Skeletal muscle satellite cell (primary cell): ENCODE measurements around the gene SUDS3. TPM values are rescaled to one million over a fixed set of nuclear protein-coding genes. Genes with fewer than 3 reads are reported as not detected.

Experiments
- H3K27me3 ChIP-seq: 2 replicates; pipeline ENCODE4 v1.7.0; 2013; ENCODE audit warnings: low read length; ENCODE audit not compliant: control insufficient read depth, insufficient read depth
- H3K36me3 ChIP-seq: 2 replicates; pipeline ENCODE4 v1.7.0; 2013; ENCODE audit warnings: mild to moderate bottlenecking, control low read depth, low read length; ENCODE audit not compliant: insufficient read depth
- H3K4me1 ChIP-seq: 2 replicates; pipeline ENCODE4 v1.7.0; 2013; ENCODE audit warnings: low read length; ENCODE audit not compliant: control insufficient read depth, insufficient read depth
- H3K4me2 ChIP-seq: 2 replicates; pipeline ENCODE4 v1.7.0; 2013; ENCODE audit warnings: mild to moderate bottlenecking, low read length
- H3K4me3 ChIP-seq: 2 replicates; pipeline ENCODE4 v1.7.0; 2013; ENCODE audit warnings: low read length
- H3K9ac ChIP-seq: 2 replicates; pipeline ENCODE4 v1.7.0; 2013; ENCODE audit warnings: mild to moderate bottlenecking, low read depth, low read length, moderate library complexity
- H3K9me3 ChIP-seq: replicated peaks from 2 replicates; pipeline ENCODE4 v1.7.0; 2013; ENCODE audit warnings: mild to moderate bottlenecking, control low read depth, low read length
- total RNA-seq: library from RNA; depleted of rRNA; stranded (reverse); fragments of >200 nt; gene quantifications from 2 replicates; pipeline ENCODE4 v1.2.3, GENCODE V29; 2012; rRNA removed

The SUDS3 gene, protein sequence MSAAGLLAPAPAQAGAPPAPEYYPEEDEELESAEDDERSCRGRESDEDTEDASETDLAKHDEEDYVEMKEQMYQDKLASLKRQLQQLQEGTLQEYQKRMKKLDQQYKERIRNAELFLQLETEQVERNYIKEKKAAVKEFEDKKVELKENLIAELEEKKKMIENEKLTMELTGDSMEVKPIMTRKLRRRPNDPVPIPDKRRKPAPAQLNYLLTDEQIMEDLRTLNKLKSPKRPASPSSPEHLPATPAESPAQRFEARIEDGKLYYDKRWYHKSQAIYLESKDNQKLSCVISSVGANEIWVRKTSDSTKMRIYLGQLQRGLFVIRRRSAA
- 18.8 and 19.0 TPM in 2 replicates for total RNA-seq

DNA sequence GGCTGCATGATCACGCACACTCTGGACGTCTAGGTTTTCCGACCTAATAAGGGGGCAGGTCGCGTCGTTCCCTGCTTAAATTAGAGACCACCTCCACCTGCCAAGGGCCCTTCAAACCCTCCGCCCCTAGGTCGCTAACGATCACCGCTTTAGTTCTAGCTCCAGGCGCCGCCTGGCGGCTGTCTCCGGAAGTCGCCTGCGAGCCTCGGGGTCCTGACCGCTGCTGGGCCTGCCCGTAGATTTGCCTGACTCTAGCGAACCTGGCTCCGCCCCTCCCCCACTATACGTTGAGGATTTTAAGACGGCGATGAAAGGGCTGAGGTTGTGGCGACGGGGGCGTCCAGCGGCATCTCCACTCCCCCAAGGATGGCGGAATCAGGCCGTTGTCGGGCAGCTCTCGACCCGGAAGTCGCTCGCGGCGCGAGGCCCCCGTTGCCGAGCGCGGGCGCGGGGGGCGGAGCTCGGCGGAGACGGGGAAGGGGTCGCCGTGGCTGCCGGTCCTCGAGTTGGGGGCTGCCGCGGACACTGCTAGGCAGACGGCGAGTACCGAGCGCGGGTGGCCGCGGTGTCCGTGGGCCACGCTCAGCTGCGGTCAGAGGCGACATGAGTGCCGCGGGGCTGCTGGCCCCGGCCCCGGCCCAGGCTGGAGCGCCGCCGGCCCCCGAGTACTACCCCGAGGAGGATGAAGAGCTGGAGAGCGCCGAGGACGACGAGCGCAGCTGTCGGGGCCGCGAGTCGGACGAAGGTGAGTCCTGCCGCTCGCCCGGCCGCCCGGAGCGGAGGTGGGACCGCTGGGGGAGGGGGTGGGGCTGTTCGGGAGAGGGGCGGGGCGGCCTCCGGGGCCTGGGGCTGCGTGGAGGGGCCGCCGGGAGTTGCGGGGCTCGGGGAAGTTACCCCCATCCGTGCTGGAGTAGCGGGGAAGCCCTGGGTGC, at the start of gene SUDS3:
Gene SUDS3 (plus strand): TSS at position 467 of the 932 bp plus-strand sequence. CDS start 137 bp downstream, at position 604.
- Histone ChIP-seq H3K27me3 (no peaks in the 10 kb centered on the region), H3K4me3 (peak within 1 kb of the TSS; percentile 83), H3K9ac (peak within 1 kb of the TSS; percentile 87), H3K9me3 (no peaks in the 10 kb centered on the region), H3K36me3 (peaks cover 15% of the 10 kb centered on the region), H3K4me2 (peak within 1 kb of the TSS; percentile 82), H3K4me1 (peaks cover 17% of the 10 kb centered on the region)

DNA sequence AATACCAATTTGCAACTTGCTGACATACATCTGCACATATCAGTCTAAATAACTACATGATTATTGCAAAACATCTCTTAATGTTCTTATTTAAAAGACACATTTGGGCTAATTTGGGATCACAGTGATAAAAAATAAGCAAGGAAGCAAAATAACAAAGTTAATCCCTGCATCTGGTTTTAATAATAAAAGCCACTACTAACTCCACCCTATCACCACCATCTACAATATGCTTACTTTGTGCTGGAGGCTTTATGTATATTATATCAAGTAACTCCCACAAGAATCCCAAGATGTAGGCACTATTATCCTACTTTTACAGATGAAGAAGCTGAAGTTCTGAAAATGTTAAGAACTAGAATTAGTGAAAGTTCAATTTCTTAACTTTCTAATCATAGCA, 49.4 kb upstream of the SUDS3 start:
- no peak overlapping the region for H3K4me3 ChIP-seq
- peaks cover 22% of the 10 kb centered on the region for H3K4me1 ChIP-seq
- no peak overlapping the region for H3K4me2 ChIP-seq
- H3K9me3 ChIP-seq = no peaks in the 10 kb centered on the region
- H3K27me3 ChIP-seq = no peaks in the 10 kb centered on the region
- H3K36me3 ChIP-seq = no peaks in the 10 kb centered on the region
- no peak overlapping the region for H3K9ac ChIP-seq

DNA sequence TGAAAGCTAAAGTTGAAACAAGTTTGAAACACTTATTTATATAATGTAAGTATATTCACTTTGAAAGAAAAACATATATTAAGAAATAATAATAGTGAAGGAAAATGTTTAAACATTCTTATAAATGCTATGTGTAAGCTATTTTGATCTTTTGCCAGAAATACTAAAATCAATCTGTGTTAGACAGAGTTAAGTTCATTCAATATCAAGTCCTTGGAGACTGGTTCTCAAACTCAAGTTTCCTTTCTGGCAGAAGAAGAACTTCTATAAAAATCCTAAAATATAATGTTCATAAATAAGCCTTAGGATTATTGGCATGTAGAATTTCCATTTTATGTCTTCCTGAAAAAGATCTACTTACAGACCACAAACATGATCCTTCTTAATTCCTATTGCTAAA, 49.0 kb upstream of the SUDS3 start:
- Histone ChIP-seq H3K9me3 (no peaks in the 10 kb centered on the region), H3K36me3 (no peaks in the 10 kb centered on the region), H3K4me2 (no peak overlapping the region), H3K4me3 (no peak overlapping the region), H3K4me1 (peaks cover 22% of the 10 kb centered on the region), H3K27me3 (no peaks in the 10 kb centered on the region), H3K9ac (no peak overlapping the region)

DNA sequence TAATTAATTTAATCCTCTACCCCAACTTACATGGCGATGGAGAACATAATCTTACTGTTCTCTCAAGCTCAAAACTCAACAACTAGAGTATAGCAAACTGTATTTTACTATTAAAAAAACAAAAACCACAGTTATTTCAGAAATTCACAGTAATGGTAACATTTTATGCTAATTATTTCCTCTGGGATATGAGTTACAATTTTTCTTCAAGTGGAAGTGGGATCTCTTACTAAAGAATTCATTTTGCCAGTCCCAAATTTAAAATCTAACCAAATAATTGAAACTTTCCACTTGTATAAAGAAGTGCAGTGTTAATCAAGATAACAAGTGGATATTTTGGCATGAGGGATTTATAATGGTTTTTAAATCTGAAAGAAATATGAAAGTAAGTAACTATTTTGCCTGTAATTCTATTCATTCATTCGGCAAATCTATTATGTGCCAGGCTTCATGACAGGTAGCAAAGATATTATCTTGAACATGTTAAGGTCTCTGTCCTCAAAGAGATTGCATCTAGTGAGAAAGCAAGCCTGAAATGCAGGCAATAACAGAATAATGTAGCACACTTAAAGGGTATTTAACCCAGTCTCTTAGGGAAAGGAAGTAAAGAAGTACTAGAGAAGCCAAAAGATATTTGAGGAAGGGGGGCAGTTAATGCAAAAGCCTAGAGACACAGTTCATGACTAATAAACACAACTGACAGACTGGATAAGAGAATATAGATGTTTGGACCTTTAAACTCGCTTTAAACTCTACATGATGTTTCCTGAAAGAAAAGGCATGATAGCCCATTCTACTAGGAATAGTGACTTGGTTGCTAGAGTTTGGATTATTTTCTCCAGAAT, 47.6 kb upstream of the SUDS3 start:
- Histone ChIP-seq H3K27me3 (no peaks in the 10 kb centered on the region), H3K4me1 (peaks cover 20% of the 10 kb centered on the region), H3K4me3 (no peak overlapping the region), H3K36me3 (no peaks in the 10 kb centered on the region), H3K4me2 (no peak overlapping the region), H3K9me3 (no peaks in the 10 kb centered on the region), H3K9ac (no peak overlapping the region)

DNA sequence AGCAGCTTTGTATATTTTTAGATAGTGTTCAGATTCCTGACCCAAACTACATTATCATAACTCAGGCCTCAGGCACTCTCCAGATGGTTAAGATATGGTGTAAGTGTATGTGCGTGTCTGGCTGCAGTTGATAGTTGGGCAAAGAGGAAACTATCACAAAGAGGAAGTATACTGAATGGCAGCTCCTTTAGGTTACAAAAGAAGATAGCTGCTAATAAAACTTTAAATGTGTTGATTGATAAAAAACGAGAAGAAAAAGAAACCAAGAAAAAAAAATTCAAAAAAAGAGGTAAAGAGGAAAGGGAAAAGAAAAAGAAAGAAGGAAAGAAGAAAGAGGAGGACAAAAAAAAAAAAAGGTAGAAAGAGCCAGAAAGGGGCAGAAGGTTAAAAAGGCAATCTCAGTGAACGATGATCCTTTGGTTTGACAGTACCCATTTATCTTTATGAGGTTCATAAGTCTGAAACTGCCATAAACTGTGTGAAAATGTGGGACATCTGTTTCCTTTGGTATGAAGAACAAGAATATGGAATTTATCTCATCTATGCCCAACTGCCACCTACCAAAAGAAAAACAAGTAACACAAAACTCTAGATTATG, 45.8 kb upstream of the SUDS3 start:
- Histone ChIP-seq H3K4me3 (no peak overlapping the region), H3K27me3 (no peaks in the 10 kb centered on the region), H3K9me3 (no peaks in the 10 kb centered on the region), H3K4me2 (no peak overlapping the region), H3K36me3 (no peaks in the 10 kb centered on the region), H3K9ac (no peak overlapping the region), H3K4me1 (peaks cover 20% of the 10 kb centered on the region)

DNA sequence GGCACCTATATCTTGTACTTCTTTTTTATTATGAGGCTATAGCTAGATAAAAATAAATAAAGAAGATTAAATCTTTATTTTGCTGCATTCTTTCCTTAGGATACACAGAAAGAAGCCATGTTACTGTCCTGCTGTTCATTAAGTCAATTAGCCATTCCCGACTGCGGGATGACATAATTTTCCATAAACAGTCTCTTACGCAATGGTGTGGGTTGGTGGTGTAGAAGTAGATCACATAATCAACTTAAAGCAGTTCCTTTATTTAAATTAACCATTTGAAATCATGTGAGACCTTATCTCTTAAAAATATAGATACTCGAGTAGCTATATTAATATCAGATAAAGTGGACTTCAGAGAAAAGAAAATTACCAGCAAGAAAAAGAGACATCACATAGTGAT, 43.8 kb upstream of the SUDS3 start:
- Histone ChIP-seq H3K4me2 (no peak overlapping the region), H3K4me1 (peaks cover 20% of the 10 kb centered on the region), H3K36me3 (no peaks in the 10 kb centered on the region), H3K27me3 (no peaks in the 10 kb centered on the region), H3K4me3 (no peak overlapping the region), H3K9me3 (no peaks in the 10 kb centered on the region), H3K9ac (no peak overlapping the region)

DNA sequence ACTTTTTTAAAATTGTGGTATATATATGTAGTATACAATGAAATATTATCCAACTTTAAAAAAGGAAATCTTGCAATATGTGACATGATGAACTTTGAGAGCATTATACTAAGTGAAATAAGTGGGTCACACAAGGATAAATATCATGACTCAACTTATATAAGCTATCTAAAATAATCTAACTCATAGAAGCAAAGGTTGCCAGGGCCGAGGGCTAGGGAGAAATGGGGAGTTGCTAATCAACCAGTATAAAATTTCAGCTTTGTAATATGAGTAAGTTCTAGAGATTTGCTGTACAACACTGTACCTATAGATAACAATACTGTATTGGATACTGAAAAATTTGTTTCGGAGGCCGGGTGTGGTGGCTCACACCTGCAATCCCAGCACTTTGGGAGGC, 42.1 kb upstream of the SUDS3 start:
- H3K9ac ChIP-seq = no peak overlapping the region
- H3K27me3 ChIP-seq = no peaks in the 10 kb centered on the region
- H3K36me3 ChIP-seq = no peaks in the 10 kb centered on the region
- H3K4me2 ChIP-seq = no peak overlapping the region
- H3K4me3 ChIP-seq = no peak overlapping the region
- H3K4me1 ChIP-seq = peaks cover 10% of the 10 kb centered on the region
- no peaks in the 10 kb centered on the region for H3K9me3 ChIP-seq

DNA sequence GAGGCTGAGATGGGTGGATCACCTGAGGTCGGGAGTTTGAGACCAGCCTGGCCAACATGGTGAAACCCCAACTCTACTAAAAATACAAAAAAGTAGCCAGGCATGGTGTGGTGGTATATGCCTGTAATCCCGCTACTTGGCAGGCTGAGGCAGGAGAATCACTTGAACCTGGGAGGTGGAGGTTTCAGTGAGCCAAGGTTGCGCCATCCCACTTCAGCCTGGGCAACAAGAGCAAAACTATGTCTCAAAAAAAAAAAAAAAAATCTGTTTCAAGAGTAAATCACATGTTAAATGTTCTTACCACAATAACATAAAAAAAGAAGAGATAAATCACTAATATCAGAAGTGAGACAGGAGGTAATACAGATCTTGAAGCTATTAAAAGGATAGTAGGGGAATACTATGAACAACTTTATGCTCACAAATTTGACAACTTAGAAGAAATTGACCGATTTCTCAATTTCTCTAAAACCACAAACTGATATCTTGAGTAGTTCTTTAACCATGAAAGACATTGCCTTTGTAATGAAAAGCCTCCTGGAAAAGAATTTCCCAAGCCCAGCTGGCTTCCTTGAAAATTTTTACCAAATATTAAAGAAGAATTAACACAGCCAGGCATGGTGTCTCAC, 41.3 kb upstream of the SUDS3 start:
- Histone ChIP-seq H3K36me3 (no peaks in the 10 kb centered on the region), H3K4me3 (no peak overlapping the region), H3K4me2 (no peak overlapping the region), H3K9ac (no peak overlapping the region), H3K27me3 (no peaks in the 10 kb centered on the region), H3K4me1 (peaks cover 10% of the 10 kb centered on the region), H3K9me3 (no peaks in the 10 kb centered on the region)

DNA sequence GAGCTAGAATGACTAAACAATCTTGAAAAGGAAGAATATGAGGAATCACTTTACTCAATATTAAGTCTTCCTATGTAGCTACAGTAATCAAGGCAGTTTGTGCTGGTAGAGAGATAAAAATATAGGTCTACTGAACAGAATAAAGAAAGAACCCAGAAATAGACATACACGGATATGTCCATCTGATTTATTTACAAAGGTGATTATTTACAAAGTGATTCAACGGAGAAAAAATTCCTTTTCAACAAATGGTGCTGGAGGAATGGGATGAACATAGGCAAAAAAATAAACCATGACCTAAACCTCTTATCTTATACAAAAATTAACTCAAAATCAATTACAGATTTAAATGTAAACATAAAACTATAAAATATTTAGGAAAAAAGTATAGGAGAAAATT, 40.2 kb upstream of the SUDS3 start:
- Histone ChIP-seq H3K27me3 (no peaks in the 10 kb centered on the region), H3K4me3 (no peak overlapping the region), H3K36me3 (no peaks in the 10 kb centered on the region), H3K9ac (no peak overlapping the region), H3K4me2 (no peak overlapping the region), H3K4me1 (peaks cover 10% of the 10 kb centered on the region), H3K9me3 (no peaks in the 10 kb centered on the region)

DNA sequence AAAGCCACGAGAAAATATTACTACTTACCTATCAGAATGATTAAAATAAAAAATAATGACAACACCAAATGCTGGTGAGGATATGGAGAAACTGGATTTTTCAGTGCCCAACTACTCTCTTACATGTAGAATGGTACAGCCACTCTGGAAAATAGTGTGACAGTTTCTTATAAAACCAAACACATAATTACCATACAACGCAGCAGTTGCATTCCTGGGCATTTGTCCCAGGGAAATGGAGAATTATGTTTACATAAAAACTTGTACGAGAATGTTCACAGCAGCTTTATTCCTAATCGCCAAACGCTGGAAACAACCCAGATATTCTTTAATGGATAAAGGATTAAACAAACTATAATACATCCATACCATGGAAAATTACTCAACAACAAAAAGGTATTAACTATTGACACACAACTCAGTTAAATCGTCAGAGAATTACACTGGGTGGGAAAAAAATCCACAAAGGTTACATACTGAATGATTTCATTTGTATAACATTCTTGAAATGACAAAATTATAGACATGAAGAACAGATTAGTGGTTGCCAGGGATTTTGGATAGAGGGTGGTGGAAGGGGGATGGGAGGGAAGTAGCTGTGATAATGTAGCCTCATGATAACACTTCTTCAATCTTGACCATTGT, 39.0 kb upstream of the SUDS3 start:
- Histone ChIP-seq H3K4me1 (peaks cover 10% of the 10 kb centered on the region), H3K9ac (peak overlapping the region; percentile 32), H3K36me3 (no peaks in the 10 kb centered on the region), H3K27me3 (no peaks in the 10 kb centered on the region), H3K4me3 (no peak overlapping the region), H3K4me2 (peak overlapping the region; percentile 21), H3K9me3 (no peaks in the 10 kb centered on the region)
